ENCODE data around the gene STMN3. TPM values are rescaled to one million over a fixed set of nuclear protein-coding genes. Genes with fewer than 3 reads are reported as not detected.
A peak's percentile ranks its signal among the peaks of the same experiment; 100 is the strongest.
"Not testable (repeated sequence)": the region's sequence is repeated elsewhere in the genome, so short reads cannot be mapped to it uniquely, and the experiment has no call there.

Gene STMN3
- total RNA-seq, 4 donors from 2014 or later: 53.7 to 84.0 (median 66.1) TPM

DNA sequence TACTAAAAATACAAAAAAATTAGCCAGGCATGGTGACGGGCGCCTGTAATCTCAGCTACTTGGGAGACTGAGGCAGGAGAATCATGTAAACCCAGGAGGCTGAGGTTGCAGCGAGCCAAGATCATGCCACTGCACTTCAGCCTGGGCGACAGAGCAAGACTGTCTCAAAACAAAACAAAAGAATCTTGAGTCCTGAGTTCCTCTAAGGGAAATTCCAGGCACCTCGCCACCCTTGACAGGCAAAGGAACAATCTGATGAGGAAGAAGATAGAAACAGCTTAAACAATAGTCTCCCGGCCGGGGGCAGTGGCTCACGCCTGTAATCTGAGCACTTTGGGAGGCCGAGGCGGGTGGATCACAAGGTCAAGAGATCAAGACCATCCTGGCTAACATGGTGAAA lies 21.8 kb downstream of the STMN3 start:
- H3K4me3 ChIP-seq (replicated peaks in 1 of 3); H3K36me3 ChIP-seq; H3K27me3 ChIP-seq; intact Hi-C loops (cut with DNase I); H3K9me3 ChIP-seq: not testable (repeated sequence)
- 29 to 35% methylated on average over 10 of the region's 10 CpGs for WGBS, 2 donors
- H3K4me1 ChIP-seq: peaks cover 61 to 67% of the 10 kb centered on the region in 2 donors
- peak in 1 of 2 donors; percentile 12 for TF ChIP-seq POLR2A (IDR thresholded peaks at IDR 0.05)
- DNase-seq: peak; percentile 95
- H3K27ac ChIP-seq: peak overlapping the region; percentile 91 to 99 (median 98)

DNA sequence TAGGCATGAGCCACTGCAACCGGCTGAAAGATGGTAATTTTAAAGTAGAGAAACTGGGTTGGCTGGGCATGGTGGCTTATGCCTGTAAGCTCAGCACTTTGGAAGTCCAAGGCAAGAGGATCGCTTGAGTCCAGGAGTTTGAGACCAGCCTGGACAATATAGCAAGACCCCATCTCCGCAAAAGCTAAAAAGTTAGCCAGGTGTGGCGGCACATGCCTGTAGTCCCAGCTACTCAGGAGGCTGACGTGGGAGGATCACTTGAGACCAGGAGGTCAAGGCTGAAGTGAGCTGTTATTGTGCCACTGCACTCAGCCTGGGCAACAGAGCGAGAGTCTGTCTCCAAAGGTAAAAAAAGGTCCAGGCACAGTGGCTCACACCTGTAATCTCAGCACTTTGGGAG lies 22.3 kb downstream of the STMN3 start:
- intact Hi-C loops (cut with DNase I); H3K9me3 ChIP-seq; H3K36me3 ChIP-seq; H3K27me3 ChIP-seq; H3K4me3 ChIP-seq (replicated peaks in 1 of 3): not testable (repeated sequence)
- Histone ChIP-seq H3K27ac (peak overlapping the region; percentile 91 to 99 (median 98)), H3K4me1 (peaks cover 59 to 63% of the 10 kb centered on the region in 2 donors)
- DNase-seq: peak in 1 of 2 donors; percentile 45
- WGBS, 2 donors: 83 to 89% methylated on average over 6 of the region's 6 CpGs

DNA sequence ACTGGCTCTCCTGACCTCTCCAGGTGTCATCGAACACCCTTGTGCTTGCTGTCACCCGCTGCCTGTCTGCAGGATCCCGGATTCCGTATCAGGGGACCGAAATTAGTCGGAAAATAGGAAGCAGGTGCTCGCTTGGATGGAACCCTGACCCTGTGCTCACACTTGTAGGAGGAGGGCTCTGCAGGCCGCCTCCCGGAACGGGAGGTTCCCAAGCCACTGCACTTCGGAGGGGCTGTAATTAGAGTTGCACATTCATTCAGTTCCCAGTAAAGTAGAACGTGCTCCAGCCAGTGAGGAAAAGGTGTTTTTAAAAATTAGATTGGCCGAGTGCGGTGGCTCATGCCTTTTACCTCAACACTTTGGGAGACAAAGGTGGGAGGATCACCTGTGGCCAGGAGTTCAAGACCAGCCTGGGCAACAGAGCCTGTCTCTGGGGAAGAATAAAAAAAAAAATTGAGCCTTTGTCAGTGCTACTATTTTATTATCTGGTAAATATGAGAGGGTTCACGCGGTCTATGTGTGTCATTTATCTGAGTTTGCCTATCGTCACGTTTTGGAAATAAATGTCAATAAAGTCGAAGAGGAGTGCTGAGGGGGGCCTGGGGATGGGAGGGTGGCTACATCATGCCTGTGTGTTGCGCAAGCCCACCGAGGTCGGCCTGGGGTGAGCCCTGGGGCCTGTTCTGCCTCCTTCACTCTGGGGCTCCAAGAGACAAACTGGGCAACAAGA lies 24.8 kb downstream of the STMN3 start:
- TF ChIP-seq POLR2A (IDR thresholded peaks at IDR 0.05): peak in 1 of 2 donors; percentile 70
- TF ChIP-seq, protein P1, sequence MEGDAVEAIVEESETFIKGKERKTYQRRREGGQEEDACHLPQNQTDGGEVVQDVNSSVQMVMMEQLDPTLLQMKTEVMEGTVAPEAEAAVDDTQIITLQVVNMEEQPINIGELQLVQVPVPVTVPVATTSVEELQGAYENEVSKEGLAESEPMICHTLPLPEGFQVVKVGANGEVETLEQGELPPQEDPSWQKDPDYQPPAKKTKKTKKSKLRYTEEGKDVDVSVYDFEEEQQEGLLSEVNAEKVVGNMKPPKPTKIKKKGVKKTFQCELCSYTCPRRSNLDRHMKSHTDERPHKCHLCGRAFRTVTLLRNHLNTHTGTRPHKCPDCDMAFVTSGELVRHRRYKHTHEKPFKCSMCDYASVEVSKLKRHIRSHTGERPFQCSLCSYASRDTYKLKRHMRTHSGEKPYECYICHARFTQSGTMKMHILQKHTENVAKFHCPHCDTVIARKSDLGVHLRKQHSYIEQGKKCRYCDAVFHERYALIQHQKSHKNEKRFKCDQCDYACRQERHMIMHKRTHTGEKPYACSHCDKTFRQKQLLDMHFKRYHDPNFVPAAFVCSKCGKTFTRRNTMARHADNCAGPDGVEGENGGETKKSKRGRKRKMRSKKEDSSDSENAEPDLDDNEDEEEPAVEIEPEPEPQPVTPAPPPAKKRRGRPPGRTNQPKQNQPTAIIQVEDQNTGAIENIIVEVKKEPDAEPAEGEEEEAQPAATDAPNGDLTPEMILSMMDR (IDR thresholded peaks at IDR 0.05): no peak
- no peaks in the 10 kb centered on the region for H3K27me3 ChIP-seq
- WGBS, 2 donors: 21 to 33% methylated on average over 17 to 22 of the region's 22 CpGs
- intact Hi-C loops (cut with DNase I): no loop called here
- DNase-seq: peak; percentile 80 to 83
- no peaks in the 10 kb centered on the region for H3K9me3 ChIP-seq
- no peaks in the 10 kb centered on the region for H3K36me3 ChIP-seq
- peak overlapping the region in 2 of 3 donors; percentile 84 to 91 for H3K4me3 ChIP-seq (replicated peaks in 1 of 3)
- H3K4me1 ChIP-seq: peaks cover 47 to 55% of the 10 kb centered on the region in 2 donors
- H3K27ac ChIP-seq: peak overlapping the region; percentile 98 to 99 (median 99)

DNA sequence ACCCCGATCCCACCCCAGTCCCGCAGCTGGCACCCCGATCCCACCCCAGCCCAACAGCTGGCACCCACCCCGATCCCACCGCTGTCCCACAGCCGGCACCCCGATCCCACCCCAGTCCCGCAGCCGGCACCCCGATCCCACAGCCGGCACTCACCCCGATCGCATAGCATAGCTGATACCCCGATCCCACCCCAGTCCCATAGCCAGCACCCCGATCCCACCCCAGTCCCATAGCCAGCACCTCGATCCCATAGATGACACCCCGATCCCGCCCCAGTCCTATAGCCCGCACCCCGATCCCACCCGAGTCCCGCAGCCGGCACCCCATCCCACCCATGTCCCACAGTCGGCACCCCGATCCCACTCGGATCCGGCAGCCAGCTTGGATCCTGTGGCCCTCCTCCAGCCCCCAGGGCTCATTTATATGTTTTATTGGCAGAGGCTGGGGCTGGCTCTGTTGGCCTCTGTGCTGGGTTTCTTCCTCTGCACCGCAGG lies 25.4 kb downstream of the STMN3 start:
- intact Hi-C loops (cut with DNase I): no loop called here
- no peak for DNase-seq
- 0 to 20% methylated on average over 6 to 27 of the region's 28 CpGs for WGBS, 2 donors
- peak overlapping the region; percentile 98 to 99 (median 99) for H3K27ac ChIP-seq
- peaks cover 41 to 51% of the 10 kb centered on the region in 2 donors for H3K4me1 ChIP-seq
- TF ChIP-seq, protein P1 (IDR thresholded peaks at IDR 0.05): no peak
- TF ChIP-seq POLR2A (IDR thresholded peaks at IDR 0.05): no peak
- no peaks in the 10 kb centered on the region for H3K9me3 ChIP-seq
- no peaks in the 10 kb centered on the region for H3K27me3 ChIP-seq
- H3K36me3 ChIP-seq: no peaks in the 10 kb centered on the region
- peak overlapping the region; percentile 64 to 91 (median 84) for H3K4me3 ChIP-seq (replicated peaks in 1 of 3)

DNA sequence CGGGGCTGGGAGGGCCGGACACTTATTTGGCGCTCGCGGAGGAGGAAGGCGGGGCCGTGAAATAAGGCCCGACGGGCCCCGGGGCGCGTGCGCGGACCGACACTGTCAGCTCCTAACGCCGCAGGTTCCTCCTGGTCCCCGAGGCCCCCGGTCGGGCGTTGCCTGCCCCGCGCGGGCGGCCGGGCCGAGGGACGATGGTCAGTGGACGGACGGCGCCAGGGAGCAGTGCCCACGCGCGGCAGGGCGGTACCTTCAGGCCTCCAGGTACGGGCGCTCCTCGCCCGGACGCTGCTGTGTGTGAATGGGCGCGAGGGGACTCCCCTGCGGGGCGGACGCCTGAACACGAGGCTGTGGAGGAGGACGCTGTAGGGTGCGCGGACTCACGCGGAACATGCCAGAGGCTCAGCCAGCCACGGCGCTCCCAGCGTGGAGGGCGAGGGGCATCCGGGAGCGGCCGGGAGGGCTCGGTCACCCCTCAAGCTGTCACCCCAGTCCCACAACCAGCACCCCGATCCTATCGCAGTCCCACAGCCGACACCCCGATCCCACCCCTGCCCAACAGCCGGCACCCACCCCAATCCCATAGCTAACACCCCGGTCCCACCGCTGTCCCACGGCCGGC lies 26.0 kb downstream of the STMN3 start:
- Histone ChIP-seq H3K36me3 (no peaks in the 10 kb centered on the region), H3K27me3 (no peaks in the 10 kb centered on the region), H3K27ac (peak overlapping the region; percentile 98 to 99 (median 99)), H3K4me3 (replicated peaks in 1 of 3) (peak overlapping the region; percentile 64 to 91 (median 84)), H3K4me1 (peaks cover 38 to 51% of the 10 kb centered on the region in 2 donors), H3K9me3 (no peaks in the 10 kb centered on the region)
- TF ChIP-seq, protein P1 (IDR thresholded peaks at IDR 0.05): no peak
- TF ChIP-seq POLR2A (IDR thresholded peaks at IDR 0.05): peak; percentile 52 to 94
- 0 to 3% methylated on average over 14 to 17 of the region's 68 CpGs for WGBS, 2 donors
- peak; percentile 94 to 95 for DNase-seq
- intact Hi-C loops (cut with DNase I): no loop called here

All from thyroid gland (tissue), 4 donors.